ENCODE results near the gene C17orf58.

GRCh38 chr17:68015081-68015723 is 18.9 kb upstream of the C17orf58 start:
- no peak for TF ChIP-seq CTCF (conservative IDR thresholded peaks at IDR 0.05; ENCODE audit: low read length)
- TF ChIP-seq EZH2phosphoT487 (IDR thresholded peaks at IDR 0.05; ENCODE audit: borderline replicate concordance), result no peak
